ENCODE results near the gene BAIAP2L2. TPM values are rescaled to one million over a fixed set of nuclear protein-coding genes. Genes with fewer than 3 reads are reported as not detected.

The BAIAP2L2 gene
- polyA plus RNA-seq, 2 donors, result 2.6 to 34.5 TPM

- Histone ChIP-seq H3K27ac (ENCODE audit: low read depth in 2 of 2, low read length in 1 of 2) (no peak overlapping the region), H3K4me3 (ENCODE audit: low read depth in 1 of 2, low read length in 2 of 2) (no peak overlapping the region), H3K9me3 (ENCODE audit: control insufficient read depth in 2 of 2, insufficient read depth in 1 of 2, low read depth in 1 of 2, low read length in 1 of 2) (no peaks in the 10 kb centered on the region), H3K27me3 (ENCODE audit: control insufficient read depth in 1 of 2, insufficient read depth in 2 of 2, low read length in 2 of 2) (no peaks in the 10 kb centered on the region), H3K36me3 (ENCODE audit: control insufficient read depth in 2 of 2, insufficient read depth in 2 of 2, low read length in 1 of 2) (peaks cover 4 to 20% of the 10 kb centered on the region in 2 donors), H3K4me1 (ENCODE audit: control insufficient read depth in 2 of 2, insufficient read depth in 2 of 2, low read length in 1 of 2) (peaks cover 0 to 3% of the 10 kb centered on the region in 2 donors)
- 62 to 64% methylated on average over 2 of the region's 2 CpGs for WGBS, 2 donors
Measured at GRCh38 chr22:38131399-38131798, 20.9 kb upstream of the BAIAP2L2 start.

- peaks cover 4 to 20% of the 10 kb centered on the region in 2 donors for H3K36me3 ChIP-seq (ENCODE audit: control insufficient read depth in 2 of 2, insufficient read depth in 2 of 2, low read length in 1 of 2)
- WGBS, 2 donors, result 82 to 86% methylated on average over 9 of the region's 9 CpGs
Measured at GRCh38 chr22:38129856-38130255, 19.4 kb upstream of the BAIAP2L2 start.

GRCh38 chr22:38129021-38129420 is 18.5 kb upstream of the BAIAP2L2 start:
- WGBS, 2 donors, result 78 to 80% methylated on average over 10 of the region's 10 CpGs
- no peak overlapping the region for H3K27ac ChIP-seq (ENCODE audit: low read depth in 2 of 2, low read length in 1 of 2)
- no peaks in the 10 kb centered on the region for H3K27me3 ChIP-seq (ENCODE audit: control insufficient read depth in 1 of 2, insufficient read depth in 2 of 2, low read length in 2 of 2)
- no peak overlapping the region for H3K4me3 ChIP-seq (ENCODE audit: low read depth in 1 of 2, low read length in 2 of 2)
- peaks cover 4 to 20% of the 10 kb centered on the region in 2 donors for H3K36me3 ChIP-seq (ENCODE audit: control insufficient read depth in 2 of 2, insufficient read depth in 2 of 2, low read length in 1 of 2)
- H3K4me1 ChIP-seq (ENCODE audit: control insufficient read depth in 2 of 2, insufficient read depth in 2 of 2, low read length in 1 of 2), result peaks cover 0 to 18% of the 10 kb centered on the region in 2 donors
- H3K9me3 ChIP-seq (ENCODE audit: control insufficient read depth in 2 of 2, insufficient read depth in 1 of 2, low read depth in 1 of 2, low read length in 1 of 2), result no peaks in the 10 kb centered on the region

More at GRCh38 chr22:38129856-38130255, 19.4 kb upstream of the BAIAP2L2 start:
- Histone ChIP-seq H3K27me3 (ENCODE audit: control insufficient read depth in 1 of 2, insufficient read depth in 2 of 2, low read length in 2 of 2) (no peaks in the 10 kb centered on the region), H3K4me1 (ENCODE audit: control insufficient read depth in 2 of 2, insufficient read depth in 2 of 2, low read length in 1 of 2) (peaks cover 0 to 14% of the 10 kb centered on the region in 2 donors), H3K9me3 (ENCODE audit: control insufficient read depth in 2 of 2, insufficient read depth in 1 of 2, low read depth in 1 of 2, low read length in 1 of 2) (no peaks in the 10 kb centered on the region), H3K27ac (ENCODE audit: low read depth in 2 of 2, low read length in 1 of 2) (no peak overlapping the region), H3K4me3 (ENCODE audit: low read depth in 1 of 2, low read length in 2 of 2) (no peak overlapping the region)

- H3K9me3 ChIP-seq (ENCODE audit: control insufficient read depth in 2 of 2, insufficient read depth in 1 of 2, low read depth in 1 of 2, low read length in 1 of 2), result no peaks in the 10 kb centered on the region
- peaks cover 0 to 15% of the 10 kb centered on the region in 2 donors for H3K36me3 ChIP-seq (ENCODE audit: control insufficient read depth in 2 of 2, insufficient read depth in 2 of 2, low read length in 1 of 2)
- WGBS, 2 donors, result 90 to 95% methylated on average over 8 to 9 of the region's 9 CpGs
- no peak overlapping the region for H3K27ac ChIP-seq (ENCODE audit: low read depth in 2 of 2, low read length in 1 of 2)
- H3K27me3 ChIP-seq (ENCODE audit: control insufficient read depth in 1 of 2, insufficient read depth in 2 of 2, low read length in 2 of 2), result no peaks in the 10 kb centered on the region
- peaks cover 0 to 21% of the 10 kb centered on the region in 2 donors for H3K4me1 ChIP-seq (ENCODE audit: control insufficient read depth in 2 of 2, insufficient read depth in 2 of 2, low read length in 1 of 2)
- H3K4me3 ChIP-seq (ENCODE audit: low read depth in 1 of 2, low read length in 2 of 2), result no peak overlapping the region
Measured at GRCh38 chr22:38127869-38128268, 17.4 kb upstream of the BAIAP2L2 start.

GRCh38 chr22:38126928-38127668 is 16.6 kb upstream of the BAIAP2L2 start:
- 94% methylated on average over 18 to 23 of the region's 23 CpGs for WGBS, 2 donors
- no peak overlapping the region for H3K27ac ChIP-seq (ENCODE audit: low read depth in 2 of 2, low read length in 1 of 2)
- no peaks in the 10 kb centered on the region for H3K27me3 ChIP-seq (ENCODE audit: control insufficient read depth in 1 of 2, insufficient read depth in 2 of 2, low read length in 2 of 2)
- peaks cover 0 to 10% of the 10 kb centered on the region in 2 donors for H3K36me3 ChIP-seq (ENCODE audit: control insufficient read depth in 2 of 2, insufficient read depth in 2 of 2, low read length in 1 of 2)
- no peaks in the 10 kb centered on the region for H3K9me3 ChIP-seq (ENCODE audit: control insufficient read depth in 2 of 2, insufficient read depth in 1 of 2, low read depth in 1 of 2, low read length in 1 of 2)
- H3K4me3 ChIP-seq (ENCODE audit: low read depth in 1 of 2, low read length in 2 of 2), result no peak overlapping the region
- peaks cover 0 to 22% of the 10 kb centered on the region in 2 donors for H3K4me1 ChIP-seq (ENCODE audit: control insufficient read depth in 2 of 2, insufficient read depth in 2 of 2, low read length in 1 of 2)

- Histone ChIP-seq H3K36me3 (ENCODE audit: control insufficient read depth in 2 of 2, insufficient read depth in 2 of 2, low read length in 1 of 2) (peaks cover 0 to 10% of the 10 kb centered on the region in 2 donors), H3K4me1 (ENCODE audit: control insufficient read depth in 2 of 2, insufficient read depth in 2 of 2, low read length in 1 of 2) (peaks cover 0 to 22% of the 10 kb centered on the region in 2 donors)
- WGBS, 2 donors, result 52 to 63% methylated on average over 11 of the region's 11 CpGs
Measured at GRCh38 chr22:38125751-38126201, 15.3 kb upstream of the BAIAP2L2 start.

GRCh38 chr22:38125038-38125610 is 14.6 kb upstream of the BAIAP2L2 start:
- 89 to 91% methylated on average over 14 of the region's 14 CpGs for WGBS, 2 donors
- Histone ChIP-seq H3K4me3 (ENCODE audit: low read depth in 1 of 2, low read length in 2 of 2) (no peak overlapping the region), H3K36me3 (ENCODE audit: control insufficient read depth in 2 of 2, insufficient read depth in 2 of 2, low read length in 1 of 2) (peaks cover 0 to 10% of the 10 kb centered on the region in 2 donors), H3K4me1 (ENCODE audit: control insufficient read depth in 2 of 2, insufficient read depth in 2 of 2, low read length in 1 of 2) (peaks cover 0 to 27% of the 10 kb centered on the region in 2 donors), H3K27ac (ENCODE audit: low read depth in 2 of 2, low read length in 1 of 2) (no peak overlapping the region), H3K27me3 (ENCODE audit: control insufficient read depth in 1 of 2, insufficient read depth in 2 of 2, low read length in 2 of 2) (no peaks in the 10 kb centered on the region), H3K9me3 (ENCODE audit: control insufficient read depth in 2 of 2, insufficient read depth in 1 of 2, low read depth in 1 of 2, low read length in 1 of 2) (no peaks in the 10 kb centered on the region)

More at GRCh38 chr22:38125751-38126201, 15.3 kb upstream of the BAIAP2L2 start:
- H3K27ac ChIP-seq (ENCODE audit: low read depth in 2 of 2, low read length in 1 of 2), result no peak overlapping the region
- no peaks in the 10 kb centered on the region for H3K27me3 ChIP-seq (ENCODE audit: control insufficient read depth in 1 of 2, insufficient read depth in 2 of 2, low read length in 2 of 2)
- no peaks in the 10 kb centered on the region for H3K9me3 ChIP-seq (ENCODE audit: control insufficient read depth in 2 of 2, insufficient read depth in 1 of 2, low read depth in 1 of 2, low read length in 1 of 2)
- no peak overlapping the region for H3K4me3 ChIP-seq (ENCODE audit: low read depth in 1 of 2, low read length in 2 of 2)

- Histone ChIP-seq H3K27ac (ENCODE audit: low read depth in 2 of 2, low read length in 1 of 2) (no peak overlapping the region), H3K36me3 (ENCODE audit: control insufficient read depth in 2 of 2, insufficient read depth in 2 of 2, low read length in 1 of 2) (peaks cover 0 to 10% of the 10 kb centered on the region in 2 donors), H3K27me3 (ENCODE audit: control insufficient read depth in 1 of 2, insufficient read depth in 2 of 2, low read length in 2 of 2) (no peaks in the 10 kb centered on the region), H3K4me3 (ENCODE audit: low read depth in 1 of 2, low read length in 2 of 2) (no peak overlapping the region), H3K4me1 (ENCODE audit: control insufficient read depth in 2 of 2, insufficient read depth in 2 of 2, low read length in 1 of 2) (peaks cover 0 to 27% of the 10 kb centered on the region in 2 donors), H3K9me3 (ENCODE audit: control insufficient read depth in 2 of 2, insufficient read depth in 1 of 2, low read depth in 1 of 2, low read length in 1 of 2) (no peaks in the 10 kb centered on the region)
- 74 to 86% methylated on average over 21 of the region's 21 CpGs for WGBS, 2 donors
Measured at GRCh38 chr22:38124236-38124974, 13.9 kb upstream of the BAIAP2L2 start.

GRCh38 chr22:38122616-38123015 is 12.1 kb upstream of the BAIAP2L2 start:
- Histone ChIP-seq H3K27me3 (ENCODE audit: control insufficient read depth in 1 of 2, insufficient read depth in 2 of 2, low read length in 2 of 2) (no peaks in the 10 kb centered on the region), H3K36me3 (ENCODE audit: control insufficient read depth in 2 of 2, insufficient read depth in 2 of 2, low read length in 1 of 2) (peaks cover 0 to 2% of the 10 kb centered on the region in 2 donors), H3K4me3 (ENCODE audit: low read depth in 1 of 2, low read length in 2 of 2) (no peak overlapping the region), H3K27ac (ENCODE audit: low read depth in 2 of 2, low read length in 1 of 2) (no peak overlapping the region), H3K9me3 (ENCODE audit: control insufficient read depth in 2 of 2, insufficient read depth in 1 of 2, low read depth in 1 of 2, low read length in 1 of 2) (no peaks in the 10 kb centered on the region), H3K4me1 (ENCODE audit: control insufficient read depth in 2 of 2, insufficient read depth in 2 of 2, low read length in 1 of 2) (peaks cover 0 to 27% of the 10 kb centered on the region in 2 donors)
- WGBS, 2 donors, result 72 to 74% methylated on average over 6 of the region's 6 CpGs
